Fibroblast of lung (primary cell): ENCODE data around the gene DEPDC5.

Source experiments
- CTCF ChIP-seq, 2 donors: IDR thresholded peaks in 1 of 2; conservative IDR thresholded peaks in 1 of 2; 1 replicate in 1 of 2; 2 replicates in 1 of 2; pipeline ENCODE4 v1.5.1; 2011 to 2012; ENCODE audit warnings: low read length in 2 of 2, control low read depth in 1 of 2, inconsistent platforms in 1 of 2, low read depth in 1 of 2, mild to moderate bottlenecking in 1 of 2
- EZH2 ChIP-seq: IDR thresholded peaks from 2 replicates; pipeline ENCODE4 v1.5.1; 2012; ENCODE audit warnings: low read length, control low read depth, mild to moderate bottlenecking; ENCODE audit errors: missing control alignments

DNA sequence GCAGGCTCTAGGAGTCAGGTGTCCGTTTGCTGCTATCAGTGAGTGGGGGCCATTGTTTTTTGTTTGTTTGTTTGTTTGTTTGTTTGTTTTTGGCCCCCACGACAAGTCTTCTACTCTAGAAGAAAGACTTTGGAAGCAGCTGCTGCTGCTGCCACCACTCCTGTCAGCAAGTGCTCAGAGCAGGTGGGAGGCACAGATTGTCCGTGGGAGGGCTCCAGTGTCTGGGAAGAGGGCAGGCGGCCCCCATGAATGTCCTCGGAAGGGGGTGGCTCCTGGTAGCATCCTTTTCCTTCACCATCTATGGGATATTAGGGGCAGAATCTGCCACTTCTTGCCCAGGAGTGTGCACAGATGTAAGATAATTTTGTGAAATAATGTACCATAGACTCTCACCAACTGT is 152.8 kb downstream of the DEPDC5 start:
- no peak for TF ChIP-seq CTCF (conservative IDR thresholded peaks at IDR 0.05 in 1 of 2, IDR thresholded peaks at IDR 0.05 in 1 of 2; ENCODE audit: low read depth in 1 of 2, low read length in 2 of 2)
- no peak for TF ChIP-seq EZH2
